Mesenchymal stem cell (in vitro differentiated cells and primary cell): ENCODE results near the gene ZBED4.

ENCODE experiments used
- DNase-seq: peaks from one replicate; pipeline ENCODE4 v3.0.0-alpha.2; 2013
- H2AFZ ChIP-seq: one replicate; pipeline ENCODE4 v1.6.1; 2013; ENCODE audit warnings: low read depth, mild to moderate bottlenecking, control low read depth, inconsistent platforms, low read length, moderate library complexity
- H2AK5ac ChIP-seq: 2 replicates; pipeline ENCODE4 v1.6.1; 2013; ENCODE audit warnings: low read length, moderate library complexity, mild to moderate bottlenecking, inconsistent platforms; ENCODE audit not compliant: severe bottlenecking
- H2BK120ac ChIP-seq: one replicate; pipeline ENCODE4 v1.6.1; 2013; ENCODE audit warnings: low read depth, mild to moderate bottlenecking, inconsistent platforms, low read length, moderate library complexity
- H2BK12ac ChIP-seq, 2 experiments: one replicate each; pipeline ENCODE4 v1.6.1; 2013; ENCODE audit warnings: inconsistent platforms in 2 of 2, low read length in 2 of 2, mild to moderate bottlenecking in 2 of 2, moderate library complexity in 2 of 2, control low read depth in 1 of 2
- H2BK15ac ChIP-seq: one replicate; pipeline ENCODE4 v1.6.1; 2013; ENCODE audit warnings: mild to moderate bottlenecking, low read depth, inconsistent platforms; ENCODE audit not compliant: poor library complexity, severe bottlenecking
- H2BK5ac ChIP-seq: 2 replicates; pipeline ENCODE4 v1.6.1; 2013; ENCODE audit warnings: low read depth, mild to moderate bottlenecking, low read length, control low read depth, inconsistent platforms; ENCODE audit not compliant: poor library complexity, severe bottlenecking
- H3K14ac ChIP-seq, 2 experiments: one replicate each; pipeline ENCODE4 v1.6.1; 2013; ENCODE audit warnings: inconsistent platforms in 2 of 2, low read length in 2 of 2, control low read depth in 1 of 2, mild to moderate bottlenecking in 1 of 2, moderate library complexity in 1 of 2
- H3K18ac ChIP-seq, 2 experiments: one replicate each; pipeline ENCODE4 v1.6.1; 2013; ENCODE audit warnings: inconsistent platforms in 2 of 2, low read length in 2 of 2, control low read depth in 1 of 2, low read depth in 1 of 2, mild to moderate bottlenecking in 1 of 2
- H3K23ac ChIP-seq, 2 experiments: one replicate each; pipeline ENCODE4 v1.6.1; 2013; ENCODE audit warnings: inconsistent platforms in 2 of 2, low read length in 2 of 2, mild to moderate bottlenecking in 2 of 2, moderate library complexity in 2 of 2, control low read depth in 1 of 2
- H3K27ac ChIP-seq: 2 replicates; pipeline ENCODE4 v1.5.1; 2013; ENCODE audit warnings: mild to moderate bottlenecking, moderate library complexity, low read length, control low read depth, inconsistent platforms; ENCODE audit not compliant: poor library complexity, severe bottlenecking
- H3K27me3 ChIP-seq, 2 experiments: 2 replicates each; pipeline versions ENCODE4 v1.6.1 to v1.7.0; 2013; ENCODE audit warnings: low read length in 2 of 2, mild to moderate bottlenecking in 2 of 2, moderate library complexity in 2 of 2, control low read depth in 1 of 2, inconsistent platforms in 1 of 2; ENCODE audit not compliant: control insufficient read depth in 1 of 2, insufficient read depth in 1 of 2
- H3K36me3 ChIP-seq, 2 experiments: 2 replicates each; pipeline versions ENCODE4 v1.6.1 to v1.7.0; 2013; ENCODE audit warnings: low read length in 2 of 2, control low read depth in 1 of 2, inconsistent platforms in 1 of 2, low read depth in 1 of 2, mild to moderate bottlenecking in 1 of 2; ENCODE audit not compliant: insufficient read depth in 2 of 2, control insufficient read depth in 1 of 2
- H3K4ac ChIP-seq, 2 experiments: one replicate each; pipeline ENCODE4 v1.6.1; 2013; ENCODE audit warnings: inconsistent platforms in 2 of 2, low read length in 2 of 2, mild to moderate bottlenecking in 2 of 2, moderate library complexity in 2 of 2, control low read depth in 1 of 2, low read depth in 1 of 2
- H3K4me1 ChIP-seq: 2 replicates; pipeline ENCODE4 v1.6.1; 2013; ENCODE audit warnings: low read depth, low read length, control low read depth; ENCODE audit not compliant: control insufficient read depth, insufficient read depth
- H3K4me2 ChIP-seq: 2 replicates; pipeline ENCODE4 v1.6.1; 2013; ENCODE audit warnings: low read length, mild to moderate bottlenecking, inconsistent platforms; ENCODE audit not compliant: poor library complexity, severe bottlenecking
- H3K4me3 ChIP-seq, 2 experiments: 2 replicates each; pipeline versions ENCODE4 v1.5.1 to v1.7.0; 2013; ENCODE audit warnings: low read length in 2 of 2, mild to moderate bottlenecking in 2 of 2, control low read depth in 1 of 2, low read depth in 1 of 2; ENCODE audit not compliant: insufficient read depth in 1 of 2
- H3K79me1 ChIP-seq: replicated peaks from 2 replicates; pipeline ENCODE4 v1.6.1; 2013; ENCODE audit warnings: mild to moderate bottlenecking, control low read depth, low read length, inconsistent platforms; ENCODE audit not compliant: poor library complexity, severe bottlenecking
- H3K9ac ChIP-seq: 2 replicates; pipeline ENCODE4 v1.7.0; 2013; ENCODE audit warnings: mild to moderate bottlenecking, low read length, moderate library complexity
- H3K9me3 ChIP-seq: 2 replicates; pipeline ENCODE4 v1.7.0; 2013; ENCODE audit warnings: mild to moderate bottlenecking, low read length; ENCODE audit not compliant: control insufficient read depth
- H4K8ac ChIP-seq: one replicate; pipeline ENCODE4 v1.6.1; 2013; ENCODE audit warnings: inconsistent platforms, mild to moderate bottlenecking, low read length, moderate library complexity
- H4K91ac ChIP-seq: one replicate; pipeline ENCODE4 v1.6.1; 2013; ENCODE audit warnings: mild to moderate bottlenecking, low read length, inconsistent platforms
- WGBS: methylation state at CpG from one replicate; pipeline ENCODE4 v1.1.7; 2013; ENCODE audit warnings: mixed read lengths; 5-methylcytosine and 5-hydroxymethylcytosine counted together

Gene ZBED4

DNA sequence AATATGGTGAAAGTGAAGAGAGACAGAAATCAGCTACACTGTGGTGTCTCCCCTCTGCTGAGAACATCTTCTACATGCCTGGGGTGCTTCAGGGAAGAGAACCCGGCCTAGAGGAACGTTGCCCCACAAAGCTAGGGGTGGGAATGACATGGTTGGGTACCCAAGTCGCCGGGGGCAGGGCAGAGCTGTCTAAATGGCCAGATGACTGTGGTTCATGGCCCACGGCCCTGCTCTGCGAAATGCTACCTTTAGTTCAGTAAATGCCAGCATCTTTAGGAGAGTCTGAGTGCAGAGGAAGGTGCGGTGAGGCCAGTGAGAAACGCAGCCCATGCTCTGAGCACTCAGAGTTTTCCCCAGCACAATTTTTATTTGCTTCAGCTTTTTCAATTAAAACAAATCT lies 38.8 kb upstream of the ZBED4 start:
- 88% methylated on average over 8 of the region's 8 CpGs for WGBS
- Histone ChIP-seq H3K9me3 (no peaks in the 10 kb centered on the region), H3K18ac (no peak overlapping the region), H2BK120ac (no peak overlapping the region), H3K23ac (no peak overlapping the region), H2BK15ac (no peak overlapping the region), H2AFZ (no peak overlapping the region), H3K4me1 (peaks cover 29% of the 10 kb centered on the region), H4K8ac (no peak overlapping the region), H2BK5ac (no peak overlapping the region), H3K4ac (no peak overlapping the region), H3K79me1 (no peaks in the 10 kb centered on the region), H3K27ac (no peak overlapping the region), H3K4me2 (no peak overlapping the region), H4K91ac (no peak overlapping the region), H3K27me3 (no peaks in the 10 kb centered on the region), H3K36me3 (peaks cover 48 to 55% of the 10 kb centered on the region in 2 experiments), H3K9ac (no peak overlapping the region), H3K4me3 (no peak overlapping the region), H2AK5ac (no peak overlapping the region), H3K14ac (no peak overlapping the region), H2BK12ac (no peak overlapping the region)
- DNase-seq = no peak

DNA sequence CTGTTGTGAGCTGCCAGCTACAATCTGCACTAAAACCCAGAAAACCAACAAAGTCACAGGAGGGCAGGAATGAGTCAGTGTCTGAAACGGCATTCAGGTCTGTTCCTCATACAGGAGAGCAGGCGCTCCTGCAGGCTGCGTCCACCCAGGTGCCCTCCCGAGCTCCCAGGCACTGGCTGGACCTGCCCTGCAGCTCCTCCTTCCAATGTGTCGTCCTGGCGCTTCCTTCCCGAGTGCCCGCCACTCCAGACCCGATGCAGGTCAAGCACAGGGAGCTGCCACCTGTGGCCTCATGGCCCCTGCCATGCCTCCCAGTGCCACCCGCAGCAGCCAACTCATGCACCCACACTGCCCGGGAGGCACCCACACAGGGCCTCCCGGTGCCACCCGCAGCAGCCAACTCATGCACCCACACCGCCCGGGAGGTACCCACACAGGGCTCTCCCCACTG lies 38.0 kb upstream of the ZBED4 start:
- no peak overlapping the region for H3K18ac ChIP-seq
- H3K4me3 ChIP-seq = no peak overlapping the region
- peaks cover 56 to 62% of the 10 kb centered on the region in 2 experiments for H3K36me3 ChIP-seq
- WGBS = 96% methylated on average over 15 of the region's 15 CpGs
- H3K4ac ChIP-seq = peak overlapping the region in 1 of 2 experiments; percentile 25
- no peak overlapping the region for H2AFZ ChIP-seq
- no peak for DNase-seq
- no peaks in the 10 kb centered on the region for H3K27me3 ChIP-seq
- H2BK12ac ChIP-seq = no peak overlapping the region
- no peak overlapping the region for H3K14ac ChIP-seq
- no peak overlapping the region for H3K9ac ChIP-seq
- H2BK120ac ChIP-seq = no peak overlapping the region
- H3K23ac ChIP-seq = no peak overlapping the region
- no peak overlapping the region for H2BK5ac ChIP-seq
- no peak overlapping the region for H3K27ac ChIP-seq
- no peak overlapping the region for H3K4me2 ChIP-seq
- H2AK5ac ChIP-seq = no peak overlapping the region
- H4K8ac ChIP-seq = no peak overlapping the region
- H2BK15ac ChIP-seq = no peak overlapping the region
- no peaks in the 10 kb centered on the region for H3K9me3 ChIP-seq
- no peaks in the 10 kb centered on the region for H3K79me1 ChIP-seq
- H4K91ac ChIP-seq = no peak overlapping the region
- peaks cover 31% of the 10 kb centered on the region for H3K4me1 ChIP-seq

GRCh38 chr22:49817359-49817758 lies 36.3 kb upstream of the ZBED4 start:
- Histone ChIP-seq H3K18ac (no peak overlapping the region), H3K27ac (no peak overlapping the region), H3K23ac (no peak overlapping the region), H2BK5ac (no peak overlapping the region), H3K4ac (no peak overlapping the region), H4K91ac (no peak overlapping the region), H3K14ac (no peak overlapping the region), H2BK12ac (no peak overlapping the region), H3K4me3 (no peak overlapping the region), H4K8ac (no peak overlapping the region), H3K79me1 (no peaks in the 10 kb centered on the region), H3K9ac (no peak overlapping the region), H3K36me3 (peaks cover 70 to 72% of the 10 kb centered on the region in 2 experiments), H3K4me1 (peaks cover 40% of the 10 kb centered on the region), H2BK120ac (no peak overlapping the region), H2AFZ (no peak overlapping the region), H2AK5ac (no peak overlapping the region), H3K27me3 (no peaks in the 10 kb centered on the region), H3K9me3 (no peaks in the 10 kb centered on the region), H3K4me2 (no peak overlapping the region), H2BK15ac (no peak overlapping the region)
- WGBS = 99% methylated on average over 3 of the region's 3 CpGs
- DNase-seq = no peak

- over 99% methylated on average over 7 of the region's 7 CpGs for WGBS
- no peak overlapping the region for H3K18ac ChIP-seq
These were observed 32.7 kb upstream of the ZBED4 start for GRCh38 chr22:49820984-49821383.

More at GRCh38 chr22:49820984-49821383, 32.7 kb upstream of the ZBED4 start:
- no peak overlapping the region for H2BK12ac ChIP-seq
- H3K9me3 ChIP-seq = no peaks in the 10 kb centered on the region
- H3K4me3 ChIP-seq = no peak overlapping the region
- H2BK15ac ChIP-seq = no peak overlapping the region
- H2AK5ac ChIP-seq = no peak overlapping the region
- H3K4me1 ChIP-seq = peaks cover 52% of the 10 kb centered on the region
- H3K9ac ChIP-seq = peak overlapping the region; percentile 21
- no peak overlapping the region for H3K4ac ChIP-seq
- H3K27ac ChIP-seq = no peak overlapping the region
- no peak overlapping the region for H3K23ac ChIP-seq
- H3K27me3 ChIP-seq = no peaks in the 10 kb centered on the region
- H2AFZ ChIP-seq = no peak overlapping the region
- no peak overlapping the region for H2BK5ac ChIP-seq
- H4K8ac ChIP-seq = no peak overlapping the region
- no peak overlapping the region for H3K14ac ChIP-seq
- H3K79me1 ChIP-seq = peaks cover 5% of the 10 kb centered on the region
- H4K91ac ChIP-seq = no peak overlapping the region
- no peak for DNase-seq
- no peak overlapping the region for H2BK120ac ChIP-seq
- peaks cover 71 to 81% of the 10 kb centered on the region in 2 experiments for H3K36me3 ChIP-seq
- H3K4me2 ChIP-seq = no peak overlapping the region
